HepG2 (cell line): ENCODE measurements around the gene ARPIN. TPM values are rescaled to one million over a fixed set of nuclear protein-coding genes. Genes with fewer than 3 reads are reported as not detected.

ENCODE experiments used
- ATAD3A ChIP-seq: sonication (generic); formaldehyde crosslinking; IDR thresholded peaks from 2 replicates; pipeline ENCODE4 v1.4.0; 2020; ENCODE audit warnings: missing genetic modification reagents
- ATF7-NPFF ChIP-seq: sonication (generic); formaldehyde crosslinking; IDR thresholded peaks from 2 replicates; pipeline ENCODE4 v1.8.1; 2023; ENCODE audit warnings: mild to moderate bottlenecking, low read depth, missing genetic modification reagents, moderate library complexity
- CENPX ChIP-seq: sonication (generic); formaldehyde crosslinking; IDR thresholded peaks from 2 replicates; pipeline ENCODE4 v1.9.0; 2021; ENCODE audit warnings: mild to moderate bottlenecking, missing genetic modification reagents, moderate library complexity
- HCFC1 ChIP-seq: fragments of 150-350 bp; IDR thresholded peaks from 2 replicates; pipeline ENCODE4 v1.6.1; 2014; ENCODE audit warnings: low read depth, low read length
- HMGA1 ChIP-seq: sonication (generic); formaldehyde crosslinking; conservative IDR thresholded peaks from 2 replicates; pipeline ENCODE4 v1.4.0; 2020; ENCODE audit warnings: missing genetic modification reagents
- HOXA9 ChIP-seq: sonication (generic); formaldehyde crosslinking; IDR thresholded peaks from 2 replicates; pipeline ENCODE4 v1.8.1; 2022; ENCODE audit warnings: missing genetic modification reagents, mild to moderate bottlenecking, moderate library complexity, borderline replicate concordance
- MED8 ChIP-seq: sonication (generic); formaldehyde crosslinking; IDR thresholded peaks from 2 replicates; pipeline ENCODE4 v1.8.1; 2023; ENCODE audit warnings: mild to moderate bottlenecking, missing genetic modification reagents; ENCODE audit not compliant: insufficient replicate concordance
- NR2F2 ChIP-seq: IDR thresholded peaks from 2 replicates; pipeline ENCODE4 v1.6.1; 2012; ENCODE audit warnings: low read depth, inconsistent platforms, borderline replicate concordance
- POLR2AphosphoS2 ChIP-seq: IDR thresholded peaks from 2 replicates; pipeline ENCODE4 v1.6.1; 2011; ENCODE audit warnings: low read depth, low read length, improper control_type of control experiment
- RAD51 ChIP-seq: fragments of 450-650 bp; IDR thresholded peaks from 2 replicates; pipeline ENCODE4 v1.6.1; 2016; ENCODE audit warnings: borderline replicate concordance
- RFXANK ChIP-seq: IDR thresholded peaks from 2 replicates; pipeline ENCODE4 v1.6.1; 2016
- SAP130 ChIP-seq: IDR thresholded peaks from 2 replicates; pipeline ENCODE4 v1.6.1; 2016; ENCODE audit warnings: low read depth
- SNAPC2 ChIP-seq: sonication (generic); formaldehyde crosslinking; IDR thresholded peaks from 2 replicates; pipeline ENCODE4 v1.8.1; 2022; ENCODE audit warnings: mild to moderate bottlenecking, missing genetic modification reagents
- SOX13 ChIP-seq, 3 experiments: fragments of 450-650 bp in 1 of 3; sonication (generic) in 1 of 3; formaldehyde crosslinking in 1 of 3; IDR thresholded peaks in 2 of 3; conservative IDR thresholded peaks in 1 of 3; 2 replicates each; pipeline versions ENCODE4 v1.5.0 to v1.6.1; 2016 to 2020; ENCODE audit warnings: antibody characterized with exemption in 1 of 3, mild to moderate bottlenecking in 1 of 3, missing compliant biosample characterization in 1 of 3, missing genetic modification reagents in 1 of 3, moderate library complexity in 1 of 3
- TBX2 ChIP-seq: sonication (generic); formaldehyde crosslinking; IDR thresholded peaks from 2 replicates; pipeline ENCODE4 v1.5.0; 2020; ENCODE audit warnings: missing genetic modification reagents, mild to moderate bottlenecking, borderline replicate concordance
- TOE1 ChIP-seq: sonication (generic); formaldehyde crosslinking; IDR thresholded peaks from 2 replicates; pipeline ENCODE4 v1.4.0; 2020; ENCODE audit warnings: mild to moderate bottlenecking, missing genetic modification reagents
- TP53 ChIP-seq: sonication (generic); formaldehyde crosslinking; conservative IDR thresholded peaks from 2 replicates; pipeline ENCODE4 v1.4.0; 2020; ENCODE audit warnings: missing genetic modification reagents
- ZMYM4 ChIP-seq: sonication (generic); formaldehyde crosslinking; IDR thresholded peaks from 2 replicates; pipeline ENCODE4 v1.8.1; 2023; ENCODE audit warnings: mild to moderate bottlenecking, missing genetic modification reagents
- ZNF138 ChIP-seq: sonication (generic); formaldehyde crosslinking; IDR thresholded peaks from 2 replicates; pipeline ENCODE4 v1.5.0; 2020; ENCODE audit warnings: mild to moderate bottlenecking, low read depth, missing genetic modification reagents
- ZNF143 ChIP-seq: sonication (generic); formaldehyde crosslinking; IDR thresholded peaks from 2 replicates; pipeline ENCODE4 v1.4.0; 2020; ENCODE audit warnings: missing genetic modification reagents
- ZNF264 ChIP-seq: sonication (generic); formaldehyde crosslinking; IDR thresholded peaks from 2 replicates; pipeline ENCODE4 v1.4.0; 2020; ENCODE audit warnings: missing genetic modification reagents
- ZNF382 ChIP-seq: sonication (generic); formaldehyde crosslinking; IDR thresholded peaks from 2 replicates; pipeline ENCODE4 v1.5.0; 2020; ENCODE audit warnings: missing genetic modification reagents, mild to moderate bottlenecking, borderline replicate concordance
- ZNF383 ChIP-seq: sonication (generic); formaldehyde crosslinking; IDR thresholded peaks from 2 replicates; pipeline ENCODE4 v1.4.0; 2020; ENCODE audit warnings: missing genetic modification reagents, mild to moderate bottlenecking, borderline replicate concordance
- ZNF773 ChIP-seq: sonication (generic); formaldehyde crosslinking; IDR thresholded peaks from 2 replicates; pipeline ENCODE4 v1.4.0; 2020; ENCODE audit warnings: missing genetic modification reagents, borderline replicate concordance
- ZSCAN20 ChIP-seq: sonication (generic); formaldehyde crosslinking; IDR thresholded peaks from 2 replicates; pipeline ENCODE4 v1.4.0; 2020; ENCODE audit warnings: missing genetic modification reagents, mild to moderate bottlenecking, borderline replicate concordance
- polyA plus RNA-seq, 8 experiments: library from polyadenylated mRNA; depleted of rRNA in 3 of 8; stranded (reverse) in 7 of 8; unstranded in 1 of 8; fragments of >200 nt; fragmentation: Illumina TruSeq in 4 of 8; extraction: Trizol in 4 of 8; gene quantifications; 2 replicates each; pipeline versions ENCODE4 v1.2.1 to v1.2.3, GENCODE V29; 2011 to 2016; ENCODE audit warnings: low read depth in 4 of 8, missing spikeins in 1 of 8, mixed read lengths in 1 of 8; ENCODE audit not compliant: insufficient read depth in 1 of 8
- total RNA-seq, 5 experiments: library from RNA; depleted of rRNA; stranded (reverse); fragments of >200 nt; fragmentation: Illumina TruSeq; extraction: Trizol; gene quantifications; 2 replicates each; pipeline ENCODE4 v1.2.3, GENCODE V29; 2016; ENCODE audit warnings: low read depth in 1 of 5
- TF ChIP-seq, protein P1 (sequence below): sonication (generic); formaldehyde crosslinking; IDR thresholded peaks from 2 replicates; pipeline ENCODE4 v1.4.0; 2020; ENCODE audit warnings: missing genetic modification reagents, borderline replicate concordance
- TF ChIP-seq, protein P2 (sequence below): sonication (generic); formaldehyde crosslinking; IDR thresholded peaks from 2 replicates; pipeline ENCODE4 v1.4.0; 2020; ENCODE audit warnings: missing genetic modification reagents

The ARPIN gene
- total and polyA plus RNA-seq, 2 of the 13 experiments (the other 11 are each of a cell fraction or from before 2014, with no cell fraction given) = 2.8 to 5.0 TPM

DNA sequence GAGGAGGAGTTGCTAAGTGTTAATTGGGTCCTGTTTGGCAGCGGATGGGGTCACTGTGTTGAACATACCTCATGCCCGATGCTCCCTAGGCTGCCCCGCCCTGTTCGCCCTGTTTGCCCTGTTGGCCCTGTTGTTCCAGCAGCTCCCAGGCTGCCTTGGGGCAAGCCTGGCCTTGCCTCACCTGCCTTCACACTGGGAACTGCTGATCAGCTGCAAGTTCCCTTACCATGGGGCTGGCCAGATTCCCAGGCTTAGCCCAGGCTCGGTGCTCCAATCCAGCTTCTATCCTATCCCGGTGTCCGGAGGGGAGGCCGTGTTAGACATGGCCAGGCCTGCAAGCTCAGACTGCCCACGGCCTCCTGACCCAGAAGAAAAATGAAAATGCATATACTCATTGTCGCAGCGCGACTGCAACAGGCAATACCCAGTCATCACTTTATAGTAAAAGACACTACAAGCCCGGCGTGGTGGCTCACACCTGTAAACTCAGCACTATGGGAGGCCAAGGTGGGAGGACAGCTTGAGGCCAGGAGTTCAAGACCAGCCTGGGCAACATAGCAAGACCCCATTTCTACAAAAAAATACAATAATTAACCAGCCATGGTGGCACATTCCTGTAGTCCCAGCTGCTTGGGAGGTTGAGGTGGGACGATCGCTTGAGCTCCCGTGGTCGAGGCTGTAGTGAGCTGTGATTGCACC is 45.5 kb upstream of the ARPIN start (continued):
- TF ChIP-seq, protein P1, sequence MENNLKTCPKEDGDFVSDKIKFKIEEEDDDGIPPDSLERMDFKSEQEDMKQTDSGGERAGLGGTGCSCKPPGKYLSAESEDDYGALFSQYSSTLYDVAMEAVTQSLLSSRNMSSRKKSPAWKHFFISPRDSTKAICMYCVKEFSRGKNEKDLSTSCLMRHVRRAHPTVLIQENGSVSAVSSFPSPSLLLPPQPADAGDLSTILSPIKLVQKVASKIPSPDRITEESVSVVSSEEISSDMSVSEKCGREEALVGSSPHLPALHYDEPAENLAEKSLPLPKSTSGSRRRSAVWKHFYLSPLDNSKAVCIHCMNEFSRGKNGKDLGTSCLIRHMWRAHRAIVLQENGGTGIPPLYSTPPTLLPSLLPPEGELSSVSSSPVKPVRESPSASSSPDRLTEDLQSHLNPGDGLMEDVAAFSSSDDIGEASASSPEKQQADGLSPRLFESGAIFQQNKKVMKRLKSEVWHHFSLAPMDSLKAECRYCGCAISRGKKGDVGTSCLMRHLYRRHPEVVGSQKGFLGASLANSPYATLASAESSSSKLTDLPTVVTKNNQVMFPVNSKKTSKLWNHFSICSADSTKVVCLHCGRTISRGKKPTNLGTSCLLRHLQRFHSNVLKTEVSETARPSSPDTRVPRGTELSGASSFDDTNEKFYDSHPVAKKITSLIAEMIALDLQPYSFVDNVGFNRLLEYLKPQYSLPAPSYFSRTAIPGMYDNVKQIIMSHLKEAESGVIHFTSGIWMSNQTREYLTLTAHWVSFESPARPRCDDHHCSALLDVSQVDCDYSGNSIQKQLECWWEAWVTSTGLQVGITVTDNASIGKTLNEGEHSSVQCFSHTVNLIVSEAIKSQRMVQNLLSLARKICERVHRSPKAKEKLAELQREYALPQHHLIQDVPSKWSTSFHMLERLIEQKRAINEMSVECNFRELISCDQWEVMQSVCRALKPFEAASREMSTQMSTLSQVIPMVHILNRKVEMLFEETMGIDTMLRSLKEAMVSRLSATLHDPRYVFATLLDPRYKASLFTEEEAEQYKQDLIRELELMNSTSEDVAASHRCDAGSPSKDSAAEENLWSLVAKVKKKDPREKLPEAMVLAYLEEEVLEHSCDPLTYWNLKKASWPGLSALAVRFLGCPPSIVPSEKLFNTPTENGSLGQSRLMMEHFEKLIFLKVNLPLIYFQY = no peak
- TF ChIP-seq SOX13 (IDR thresholded peaks at IDR 0.05) (no peak), SOX13 (CRISPR knock-in tag; conservative IDR thresholded peaks at IDR 0.05 in 1 of 2, IDR thresholded peaks at IDR 0.05 in 1 of 2) (no peak; a peak in 1 of 4 replicates), POLR2AphosphoS2 (no peak), ZNF143 (CRISPR knock-in tag) (peak; percentile 81), CENPX (CRISPR knock-in tag) (no peak), ZMYM4 (peak; percentile 59; the same call in 1 of the 2 replicates), ZNF264 (CRISPR knock-in tag) (no peak), NR2F2 (no peak), RAD51 (no peak), HOXA9 (CRISPR knock-in tag) (no peak), ZSCAN20 (no peak), RFXANK (CRISPR knock-in tag) (no peak), TOE1 (CRISPR knock-in tag) (no peak), TP53 (CRISPR knock-in tag) (no peak), ZNF383 (no peak), SAP130 (CRISPR knock-in tag) (peak; percentile 27; the same call in 1 of the 2 replicates), SNAPC2 (CRISPR knock-in tag) (no peak), ATAD3A (CRISPR knock-in tag) (no peak), HCFC1 (no peak), TBX2 (CRISPR knock-in tag) (peak; percentile 69), ZNF773 (no peak), HMGA1 (no peak), ZNF382 (CRISPR knock-in tag) (no peak), MED8 (CRISPR knock-in tag) (no peak), ZNF138 (CRISPR knock-in tag) (no peak), ATF7-NPFF (CRISPR knock-in tag) (no peak)
- TF ChIP-seq, protein P2, sequence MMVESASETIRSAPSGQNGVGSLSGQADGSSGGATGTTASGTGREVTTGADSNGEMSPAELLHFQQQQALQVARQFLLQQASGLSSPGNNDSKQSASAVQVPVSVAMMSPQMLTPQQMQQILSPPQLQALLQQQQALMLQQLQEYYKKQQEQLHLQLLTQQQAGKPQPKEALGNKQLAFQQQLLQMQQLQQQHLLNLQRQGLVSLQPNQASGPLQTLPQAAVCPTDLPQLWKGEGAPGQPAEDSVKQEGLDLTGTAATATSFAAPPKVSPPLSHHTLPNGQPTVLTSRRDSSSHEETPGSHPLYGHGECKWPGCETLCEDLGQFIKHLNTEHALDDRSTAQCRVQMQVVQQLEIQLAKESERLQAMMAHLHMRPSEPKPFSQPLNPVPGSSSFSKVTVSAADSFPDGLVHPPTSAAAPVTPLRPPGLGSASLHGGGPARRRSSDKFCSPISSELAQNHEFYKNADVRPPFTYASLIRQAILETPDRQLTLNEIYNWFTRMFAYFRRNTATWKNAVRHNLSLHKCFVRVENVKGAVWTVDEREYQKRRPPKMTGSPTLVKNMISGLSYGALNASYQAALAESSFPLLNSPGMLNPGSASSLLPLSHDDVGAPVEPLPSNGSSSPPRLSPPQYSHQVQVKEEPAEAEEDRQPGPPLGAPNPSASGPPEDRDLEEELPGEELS = no peak
